ENCODE data around the gene CERS5.

The CERS5 gene

GRCh38 chr12:50164963-50165362 lies 2.2 kb downstream of the CERS5 start:
- no peak overlapping the region for H3K4me2 ChIP-seq (ENCODE audit: low read length)
- H4K20me1 ChIP-seq (ENCODE audit: insufficient read depth, low read length) = no peaks in the 10 kb centered on the region
- no peak overlapping the region for H2AFZ ChIP-seq (ENCODE audit: low read length)
- H3F3A ChIP-seq (ENCODE audit: insufficient read depth, low read length) = no peaks in the 10 kb centered on the region
- H3K36me3 ChIP-seq (ENCODE audit: insufficient read depth, low read length) = no peaks in the 10 kb centered on the region
- no peak overlapping the region for H3K4me3 ChIP-seq (ENCODE audit: low read depth, low read length, poor library complexity, severe bottlenecking)
- TF ChIP-seq, protein P1, sequence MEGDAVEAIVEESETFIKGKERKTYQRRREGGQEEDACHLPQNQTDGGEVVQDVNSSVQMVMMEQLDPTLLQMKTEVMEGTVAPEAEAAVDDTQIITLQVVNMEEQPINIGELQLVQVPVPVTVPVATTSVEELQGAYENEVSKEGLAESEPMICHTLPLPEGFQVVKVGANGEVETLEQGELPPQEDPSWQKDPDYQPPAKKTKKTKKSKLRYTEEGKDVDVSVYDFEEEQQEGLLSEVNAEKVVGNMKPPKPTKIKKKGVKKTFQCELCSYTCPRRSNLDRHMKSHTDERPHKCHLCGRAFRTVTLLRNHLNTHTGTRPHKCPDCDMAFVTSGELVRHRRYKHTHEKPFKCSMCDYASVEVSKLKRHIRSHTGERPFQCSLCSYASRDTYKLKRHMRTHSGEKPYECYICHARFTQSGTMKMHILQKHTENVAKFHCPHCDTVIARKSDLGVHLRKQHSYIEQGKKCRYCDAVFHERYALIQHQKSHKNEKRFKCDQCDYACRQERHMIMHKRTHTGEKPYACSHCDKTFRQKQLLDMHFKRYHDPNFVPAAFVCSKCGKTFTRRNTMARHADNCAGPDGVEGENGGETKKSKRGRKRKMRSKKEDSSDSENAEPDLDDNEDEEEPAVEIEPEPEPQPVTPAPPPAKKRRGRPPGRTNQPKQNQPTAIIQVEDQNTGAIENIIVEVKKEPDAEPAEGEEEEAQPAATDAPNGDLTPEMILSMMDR (IDR thresholded peaks at IDR 0.05; ENCODE audit: low read length) = no peak
- TF ChIP-seq EZH2 (IDR thresholded peaks at IDR 0.05; ENCODE audit: borderline replicate concordance, low read length) = no peak
- no peaks in the 10 kb centered on the region for H3K27me3 ChIP-seq (ENCODE audit: insufficient read depth, low read length)
- H3K9ac ChIP-seq (ENCODE audit: low read length) = no peak overlapping the region
- H3K4me1 ChIP-seq (ENCODE audit: insufficient read depth, low read length, severe bottlenecking) = peaks cover 15% of the 10 kb centered on the region
- peaks cover 36% of the 10 kb centered on the region for H3K79me2 ChIP-seq (ENCODE audit: insufficient read depth, low read length)
- no peaks in the 10 kb centered on the region for H3K9me2 ChIP-seq (ENCODE audit: low read depth, low read length)
- H3K9me3 ChIP-seq (ENCODE audit: low read length) = no peaks in the 10 kb centered on the region
- H3K27ac ChIP-seq (ENCODE audit: low read depth, low read length, poor library complexity, severe bottlenecking) = no peak overlapping the region

- H3K4me1 ChIP-seq (ENCODE audit: insufficient read depth, low read length, severe bottlenecking) = peaks cover 11% of the 10 kb centered on the region
- no peak overlapping the region for H3K9ac ChIP-seq (ENCODE audit: low read length)
- no peaks in the 10 kb centered on the region for H3K9me3 ChIP-seq (ENCODE audit: low read length)
- no peak overlapping the region for H3K27ac ChIP-seq (ENCODE audit: low read depth, low read length, poor library complexity, severe bottlenecking)
- H4K20me1 ChIP-seq (ENCODE audit: insufficient read depth, low read length) = no peaks in the 10 kb centered on the region
- H2AFZ ChIP-seq (ENCODE audit: low read length) = no peak overlapping the region
- H3K9me2 ChIP-seq (ENCODE audit: low read depth, low read length) = no peaks in the 10 kb centered on the region
- H3K4me3 ChIP-seq (ENCODE audit: low read depth, low read length, poor library complexity, severe bottlenecking) = no peak overlapping the region
- TF ChIP-seq, protein P1 (IDR thresholded peaks at IDR 0.05; ENCODE audit: low read length) = no peak
- no peak for TF ChIP-seq EZH2 (IDR thresholded peaks at IDR 0.05; ENCODE audit: borderline replicate concordance, low read length)
- no peak overlapping the region for H3K4me2 ChIP-seq (ENCODE audit: low read length)
- peaks cover 43% of the 10 kb centered on the region for H3K79me2 ChIP-seq (ENCODE audit: insufficient read depth, low read length)
- H3K36me3 ChIP-seq (ENCODE audit: insufficient read depth, low read length) = peaks cover 8% of the 10 kb centered on the region
- no peaks in the 10 kb centered on the region for H3F3A ChIP-seq (ENCODE audit: insufficient read depth, low read length)
- H3K27me3 ChIP-seq (ENCODE audit: insufficient read depth, low read length) = no peaks in the 10 kb centered on the region
Observed at GRCh38 chr12:50162230-50162629, 4.9 kb downstream of the CERS5 start.

GRCh38 chr12:50160643-50161042 lies 6.5 kb downstream of the CERS5 start:
- no peak overlapping the region for H3K9ac ChIP-seq (ENCODE audit: low read length)
- no peaks in the 10 kb centered on the region for H3F3A ChIP-seq (ENCODE audit: insufficient read depth, low read length)
- H3K36me3 ChIP-seq (ENCODE audit: insufficient read depth, low read length) = peaks cover 14% of the 10 kb centered on the region
- TF ChIP-seq, protein P1 (IDR thresholded peaks at IDR 0.05; ENCODE audit: low read length) = no peak
- TF ChIP-seq EZH2 (IDR thresholded peaks at IDR 0.05; ENCODE audit: borderline replicate concordance, low read length) = no peak
- no peaks in the 10 kb centered on the region for H3K9me2 ChIP-seq (ENCODE audit: low read depth, low read length)
- H3K27me3 ChIP-seq (ENCODE audit: insufficient read depth, low read length) = no peaks in the 10 kb centered on the region
- H4K20me1 ChIP-seq (ENCODE audit: insufficient read depth, low read length) = no peaks in the 10 kb centered on the region
- H3K27ac ChIP-seq (ENCODE audit: low read depth, low read length, poor library complexity, severe bottlenecking) = no peak overlapping the region
- no peak overlapping the region for H3K4me3 ChIP-seq (ENCODE audit: low read depth, low read length, poor library complexity, severe bottlenecking)
- peaks cover 33% of the 10 kb centered on the region for H3K79me2 ChIP-seq (ENCODE audit: insufficient read depth, low read length)
- H2AFZ ChIP-seq (ENCODE audit: low read length) = no peak overlapping the region
- peaks cover 2% of the 10 kb centered on the region for H3K4me1 ChIP-seq (ENCODE audit: insufficient read depth, low read length, severe bottlenecking)
- no peaks in the 10 kb centered on the region for H3K9me3 ChIP-seq (ENCODE audit: low read length)
- H3K4me2 ChIP-seq (ENCODE audit: low read length) = no peak overlapping the region

Data from OCI-LY1 (cell line).